Keratinocyte (primary cell): ENCODE measurements around the gene RACGAP1. TPM values are rescaled to one million over a fixed set of nuclear protein-coding genes. Genes with fewer than 3 reads are reported as not detected.

Source experiments
- DNase-seq: peaks from one replicate; pipeline ENCODE4 v3.0.0-alpha.2; 2011; ENCODE audit warnings: low read depth, missing footprints, low spot score
- FAIRE-seq: peaks from 2 replicates; lab custom pipeline; 2011; peaks lifted over from hg19 to GRCh38; lab: Jason Lieb, UNC
- H2AFZ ChIP-seq: 2 replicates; pipeline ENCODE4 v1.6.0; 2012; ENCODE audit warnings: low read length, control low read depth, inconsistent platforms; ENCODE audit not compliant: control insufficient read depth
- H3K27ac ChIP-seq: 2 replicates; pipeline ENCODE4 v1.5.1; 2011; ENCODE audit warnings: low read length; ENCODE audit not compliant: control insufficient read depth, insufficient read depth
- H3K27me3 ChIP-seq: 3 replicates; pipeline ENCODE4 v1.6.0; 2011; ENCODE audit warnings: low read length; ENCODE audit not compliant: control insufficient read depth, insufficient read depth; ENCODE audit errors: extremely low read depth
- H3K36me3 ChIP-seq, 2 experiments: 2 replicates in 1 of 2; 3 replicates in 1 of 2; pipeline ENCODE4 v1.5.1; 2011; ENCODE audit warnings: low read length in 2 of 2, mild to moderate bottlenecking in 1 of 2; ENCODE audit not compliant: control insufficient read depth in 2 of 2, insufficient read depth in 2 of 2; ENCODE audit errors: extremely low read depth in 1 of 2
- H3K4me1 ChIP-seq: 3 replicates; pipeline ENCODE4 v1.5.1; 2011; ENCODE audit warnings: low read length; ENCODE audit not compliant: control insufficient read depth, insufficient read depth; ENCODE audit errors: extremely low read depth
- H3K4me2 ChIP-seq: 3 replicates; pipeline ENCODE4 v1.6.0; 2011; ENCODE audit warnings: low read depth, low read length; ENCODE audit not compliant: control insufficient read depth, insufficient read depth; ENCODE audit errors: extremely low read depth
- H3K4me3 ChIP-seq, 3 experiments: fragments of 200-600 bp in 1 of 3; sonication (generic) in 1 of 3; 2 replicates in 2 of 3; 3 replicates in 1 of 3; pipeline ENCODE4 v1.5.1; 2011 to 2016; ENCODE audit warnings: low read length in 3 of 3, mild to moderate bottlenecking in 3 of 3, control low read depth in 2 of 3, inconsistent platforms in 1 of 3, low read depth in 1 of 3, mixed read lengths in 1 of 3, mixed run types in 1 of 3, moderate library complexity in 1 of 3; ENCODE audit not compliant: control insufficient read depth in 2 of 3, insufficient read depth in 2 of 3; ENCODE audit errors: extremely low read depth in 1 of 3
- H3K79me2 ChIP-seq: 2 replicates; pipeline ENCODE4 v1.6.0; 2012; ENCODE audit warnings: low read length; ENCODE audit not compliant: control insufficient read depth, insufficient read depth
- H3K9ac ChIP-seq: 3 replicates; pipeline ENCODE4 v1.6.0; 2011; ENCODE audit warnings: low read length; ENCODE audit not compliant: control insufficient read depth, insufficient read depth; ENCODE audit errors: extremely low read depth
- H3K9me1 ChIP-seq: 3 replicates; pipeline ENCODE4 v1.6.0; 2011; ENCODE audit warnings: low read length; ENCODE audit not compliant: control insufficient read depth, insufficient read depth; ENCODE audit errors: extremely low read depth
- H3K9me3 ChIP-seq: 2 replicates; pipeline ENCODE4 v1.5.1; 2012; ENCODE audit warnings: low read depth, low read length; ENCODE audit not compliant: control insufficient read depth
- H4K20me1 ChIP-seq: 3 replicates; pipeline ENCODE4 v1.6.0; 2011; ENCODE audit warnings: low read length; ENCODE audit not compliant: control insufficient read depth, insufficient read depth; ENCODE audit errors: extremely low read depth
- EZH2 ChIP-seq: IDR thresholded peaks from one replicate; pipeline ENCODE4 v1.6.1; 2012; ENCODE audit warnings: inconsistent platforms, mild to moderate bottlenecking, low read length, moderate library complexity
- dilution Hi-C: fragments of 300-500 bp; cut with MboI; formaldehyde crosslinking; loops from one replicate; pipeline ENCODE4 v1.7.0; 2020; ENCODE audit warnings: low sequenced_read_pairs; ENCODE audit not compliant: extremely low pct_ligation_motif_present
- polyA plus RNA-seq, 5 experiments: library from polyadenylated mRNA; depleted of rRNA in 3 of 5; stranded (reverse) in 3 of 5; stranded (forward) in 1 of 5; unstranded in 1 of 5; fragments of >200 nt; gene quantifications; 1 replicate in 1 of 5; 2 replicates in 3 of 5; 3 replicates in 1 of 5; pipeline versions ENCODE4 v1.2.1 to v1.2.3, GENCODE V29; 2011 to 2012; ENCODE audit warnings: missing spikeins in 2 of 5, low read depth in 1 of 5, low replicate concordance in 1 of 5
- TF ChIP-seq, protein P1 (sequence below), 3 experiments: IDR thresholded peaks in 1 of 3; conservative IDR thresholded peaks in 1 of 3; optimal IDR thresholded peaks in 1 of 3; 2 replicates in 2 of 3; 3 replicates in 1 of 3; pipeline versions ENCODE3 to v1.5.1; 2011; ENCODE audit warnings: low read length in 3 of 3, mild to moderate bottlenecking in 3 of 3, moderate library complexity in 2 of 3, control low read depth in 1 of 3, inconsistent platforms in 1 of 3; ENCODE audit not compliant: insufficient read depth in 2 of 3; ENCODE audit errors: extremely low read depth in 1 of 3

The RACGAP1 gene
- polyA plus RNA-seq, 1 donor (not counting 4 experiments of a cell fraction or from before 2014, with no cell fraction given): 57.1 TPM

DNA sequence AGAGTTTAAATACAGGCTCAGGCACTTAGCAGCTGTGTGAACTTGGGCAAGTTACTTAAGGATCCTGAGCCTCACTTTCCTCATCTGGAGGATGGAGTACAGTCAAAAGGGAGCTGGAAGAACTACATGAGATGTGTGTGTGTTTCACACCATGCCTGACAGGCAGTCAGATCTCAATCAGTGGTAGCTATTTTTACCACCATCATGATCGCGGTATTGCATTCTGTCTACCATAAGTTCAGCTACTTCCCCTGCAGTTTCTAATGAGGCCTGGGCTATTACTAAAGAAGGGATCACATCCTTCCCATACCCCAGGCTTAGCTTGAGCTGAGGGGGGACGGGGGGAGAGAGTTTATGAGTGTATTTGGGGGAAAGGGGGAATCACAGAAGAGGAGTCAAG, 45.5 kb downstream of the RACGAP1 start:
- Histone ChIP-seq H3K4me2 (no peak overlapping the region), H4K20me1 (no peaks in the 10 kb centered on the region), H3K4me3 (no peak overlapping the region), H3K27me3 (no peaks in the 10 kb centered on the region), H3K79me2 (no peaks in the 10 kb centered on the region), H3K9me3 (no peaks in the 10 kb centered on the region), H3K9ac (no peak overlapping the region), H3K27ac (no peak overlapping the region), H2AFZ (no peak overlapping the region), H3K4me1 (peaks cover 13% of the 10 kb centered on the region), H3K36me3 (no peaks in the 10 kb centered on the region), H3K9me1 (no peaks in the 10 kb centered on the region)
- DNase-seq (no peak), FAIRE-seq (no peak)
- TF ChIP-seq EZH2: no peak
- TF ChIP-seq, protein P1, sequence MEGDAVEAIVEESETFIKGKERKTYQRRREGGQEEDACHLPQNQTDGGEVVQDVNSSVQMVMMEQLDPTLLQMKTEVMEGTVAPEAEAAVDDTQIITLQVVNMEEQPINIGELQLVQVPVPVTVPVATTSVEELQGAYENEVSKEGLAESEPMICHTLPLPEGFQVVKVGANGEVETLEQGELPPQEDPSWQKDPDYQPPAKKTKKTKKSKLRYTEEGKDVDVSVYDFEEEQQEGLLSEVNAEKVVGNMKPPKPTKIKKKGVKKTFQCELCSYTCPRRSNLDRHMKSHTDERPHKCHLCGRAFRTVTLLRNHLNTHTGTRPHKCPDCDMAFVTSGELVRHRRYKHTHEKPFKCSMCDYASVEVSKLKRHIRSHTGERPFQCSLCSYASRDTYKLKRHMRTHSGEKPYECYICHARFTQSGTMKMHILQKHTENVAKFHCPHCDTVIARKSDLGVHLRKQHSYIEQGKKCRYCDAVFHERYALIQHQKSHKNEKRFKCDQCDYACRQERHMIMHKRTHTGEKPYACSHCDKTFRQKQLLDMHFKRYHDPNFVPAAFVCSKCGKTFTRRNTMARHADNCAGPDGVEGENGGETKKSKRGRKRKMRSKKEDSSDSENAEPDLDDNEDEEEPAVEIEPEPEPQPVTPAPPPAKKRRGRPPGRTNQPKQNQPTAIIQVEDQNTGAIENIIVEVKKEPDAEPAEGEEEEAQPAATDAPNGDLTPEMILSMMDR (optimal IDR thresholded peaks at IDR 0.05 in 1 of 3, IDR thresholded peaks at IDR 0.05 in 1 of 3, conservative IDR thresholded peaks at IDR 0.05 in 1 of 3; ENCODE audit: extremely low read depth in 1 of 3, insufficient read depth in 2 of 3, low read length in 3 of 3): no peak
- dilution Hi-C loops: no loop called here

DNA sequence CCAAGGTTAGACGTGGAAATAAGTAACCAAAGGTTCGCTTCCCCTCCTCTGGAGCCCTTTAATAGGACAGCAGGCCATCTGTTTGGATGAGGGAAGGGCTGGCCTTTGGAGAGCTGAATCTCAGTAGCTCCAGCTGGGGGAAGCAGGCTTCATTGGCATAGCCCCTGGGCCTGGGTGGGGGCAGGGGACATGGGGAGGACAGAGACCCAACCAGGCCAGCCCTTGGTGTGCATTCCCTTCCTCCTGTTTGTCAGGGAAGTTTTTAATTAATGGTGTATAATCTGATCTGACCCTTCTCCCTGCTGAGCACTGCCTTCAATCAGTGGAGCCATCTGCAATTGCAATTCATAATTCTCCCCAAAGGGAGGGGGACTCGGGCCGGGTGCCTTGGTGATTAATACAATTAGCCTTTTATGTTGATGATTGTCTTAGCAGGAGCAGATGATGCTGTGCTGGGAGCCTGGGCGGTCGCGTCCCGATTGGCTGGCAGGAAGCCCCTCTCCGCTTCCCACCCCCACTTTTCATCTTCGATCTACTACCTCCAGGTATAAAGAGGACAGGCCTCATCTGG, 46.2 kb downstream of the RACGAP1 start:
- FAIRE-seq: no peak
- H3K4me3 ChIP-seq: no peak overlapping the region
- H3K9ac ChIP-seq: no peak overlapping the region
- no peak for DNase-seq
- H3K27me3 ChIP-seq: no peaks in the 10 kb centered on the region
- H2AFZ ChIP-seq: no peak overlapping the region
- TF ChIP-seq EZH2: no peak
- TF ChIP-seq, protein P1 (optimal IDR thresholded peaks at IDR 0.05 in 1 of 3, IDR thresholded peaks at IDR 0.05 in 1 of 3, conservative IDR thresholded peaks at IDR 0.05 in 1 of 3; ENCODE audit: extremely low read depth in 1 of 3, insufficient read depth in 2 of 3, low read length in 3 of 3): no peak
- H3K36me3 ChIP-seq: no peaks in the 10 kb centered on the region
- no peaks in the 10 kb centered on the region for H3K9me3 ChIP-seq
- H3K9me1 ChIP-seq: no peaks in the 10 kb centered on the region
- no peak overlapping the region for H3K27ac ChIP-seq
- H4K20me1 ChIP-seq: no peaks in the 10 kb centered on the region
- no peak overlapping the region for H3K4me2 ChIP-seq
- H3K79me2 ChIP-seq: no peaks in the 10 kb centered on the region
- peaks cover 7% of the 10 kb centered on the region for H3K4me1 ChIP-seq
- dilution Hi-C loops: no loop called here
